ENCODE measurements around the gene SLC13A5.

The SLC13A5 gene

DNA sequence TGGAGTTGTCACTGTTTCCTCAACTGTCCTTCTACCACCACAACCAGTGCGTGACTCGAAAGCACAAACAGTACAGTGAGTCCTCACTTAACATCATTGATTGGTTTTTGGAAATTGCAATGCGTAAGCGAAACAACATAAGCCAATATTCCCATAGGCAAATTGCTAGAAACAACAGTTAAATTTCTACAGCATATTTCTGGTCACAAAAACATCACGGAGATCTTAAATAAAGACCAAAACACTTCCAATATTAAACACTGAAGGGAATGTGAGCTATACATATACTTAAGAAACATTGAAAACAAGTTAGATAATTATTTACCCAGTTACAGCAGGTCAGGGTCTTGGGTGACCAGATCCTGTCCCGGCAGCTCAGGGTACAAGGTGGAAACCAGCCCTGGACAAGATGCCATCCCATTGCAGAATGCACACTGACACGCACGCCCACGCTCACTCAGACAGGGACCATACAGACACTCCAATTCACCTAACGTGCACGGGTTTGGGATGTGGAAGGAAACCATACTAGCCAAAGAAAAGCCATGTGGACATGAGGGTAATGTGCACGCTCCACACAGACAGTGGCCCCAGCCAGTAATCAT, 4.7 kb downstream of the SLC13A5 start:
- no peak overlapping the region for H2AK5ac ChIP-seq (ENCODE audit: low read length)
- no peak overlapping the region for H2BK5ac ChIP-seq (ENCODE audit: low read length)
- no peak for DNase-seq
- no peaks in the 10 kb centered on the region for H3K79me1 ChIP-seq (ENCODE audit: low read length)
- no peak overlapping the region for H3K23ac ChIP-seq (ENCODE audit: low read length)
- no peak overlapping the region for H3K27ac ChIP-seq (ENCODE audit: low read depth, low read length)
- no peaks in the 10 kb centered on the region for H3K27me3 ChIP-seq (ENCODE audit: insufficient read depth, low read length, poor library complexity)
- H3K56ac ChIP-seq (ENCODE audit: low read length): no peak overlapping the region
- H3K4me1 ChIP-seq (ENCODE audit: control insufficient read depth, low read depth, low read length): no peaks in the 10 kb centered on the region
- H4K5ac ChIP-seq (ENCODE audit: low read length): no peak overlapping the region
- H3K4me2 ChIP-seq (ENCODE audit: low read length): no peak overlapping the region
- H3K79me2 ChIP-seq (ENCODE audit: control insufficient read depth, insufficient read depth, low read length): no peaks in the 10 kb centered on the region
- no peak overlapping the region for H2BK15ac ChIP-seq (replicated peaks; ENCODE audit: low read depth)
- no peak overlapping the region for H3K4me3 ChIP-seq (ENCODE audit: low read length)
- no peak overlapping the region for H3K4ac ChIP-seq (ENCODE audit: low read depth, low read length)
- WGBS (ENCODE audit: extremely low coverage, insufficient coverage, low lambda C conversion rate): no CpG with 5 or more reads among the region's 12 CpGs
- no peak overlapping the region for H3K18ac ChIP-seq (ENCODE audit: low read length)
- no peak overlapping the region for H3K9ac ChIP-seq (ENCODE audit: low read length)
- no peak overlapping the region for H4K8ac ChIP-seq (ENCODE audit: low read depth, low read length)
- no peak overlapping the region for H2BK120ac ChIP-seq (ENCODE audit: low read depth, low read length)
- H3K36me3 ChIP-seq (ENCODE audit: control insufficient read depth, insufficient read depth, low read length): no peaks in the 10 kb centered on the region

DNA sequence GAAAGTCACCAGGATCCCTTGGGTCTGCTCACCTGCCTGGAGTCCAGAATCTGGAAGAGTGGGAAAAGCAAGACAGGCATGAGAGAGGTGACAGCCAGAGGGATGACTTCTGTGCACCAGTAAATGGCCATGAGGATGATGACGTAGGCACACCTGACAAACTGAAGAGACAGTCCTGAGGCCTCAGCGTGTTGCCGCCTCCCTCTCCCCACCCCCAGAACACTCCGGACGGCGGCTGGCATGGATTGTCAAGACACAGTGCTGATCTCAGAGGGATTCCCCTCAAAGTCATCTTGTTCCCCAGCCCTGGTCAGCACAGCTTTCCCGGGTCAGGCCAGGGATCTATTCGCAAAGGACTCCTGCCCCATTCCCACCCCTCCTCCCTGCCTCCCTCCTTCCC, 6.2 kb downstream of the SLC13A5 start:
- H3K79me1 ChIP-seq (ENCODE audit: low read length): no peaks in the 10 kb centered on the region
- H4K5ac ChIP-seq (ENCODE audit: low read length): no peak overlapping the region
- no peak overlapping the region for H3K9ac ChIP-seq (ENCODE audit: low read length)
- no CpG with 5 or more reads among the region's 8 CpGs for WGBS (ENCODE audit: extremely low coverage, insufficient coverage, low lambda C conversion rate)
- no peak overlapping the region for H3K27ac ChIP-seq (ENCODE audit: low read depth, low read length)
- no peak overlapping the region for H3K18ac ChIP-seq (ENCODE audit: low read length)
- no peaks in the 10 kb centered on the region for H3K4me1 ChIP-seq (ENCODE audit: control insufficient read depth, low read depth, low read length)
- H2BK15ac ChIP-seq (replicated peaks; ENCODE audit: low read depth): no peak overlapping the region
- no peaks in the 10 kb centered on the region for H3K27me3 ChIP-seq (ENCODE audit: insufficient read depth, low read length, poor library complexity)
- H3K4me3 ChIP-seq (ENCODE audit: low read length): no peak overlapping the region
- no peaks in the 10 kb centered on the region for H3K36me3 ChIP-seq (ENCODE audit: control insufficient read depth, insufficient read depth, low read length)
- no peak overlapping the region for H3K56ac ChIP-seq (ENCODE audit: low read length)
- no peak overlapping the region for H2BK120ac ChIP-seq (ENCODE audit: low read depth, low read length)
- H3K79me2 ChIP-seq (ENCODE audit: control insufficient read depth, insufficient read depth, low read length): no peaks in the 10 kb centered on the region
- no peak overlapping the region for H2BK5ac ChIP-seq (ENCODE audit: low read length)
- no peak overlapping the region for H3K23ac ChIP-seq (ENCODE audit: low read length)
- H4K8ac ChIP-seq (ENCODE audit: low read depth, low read length): no peak overlapping the region
- H3K4me2 ChIP-seq (ENCODE audit: low read length): no peak overlapping the region
- no peak for DNase-seq
- no peak overlapping the region for H3K4ac ChIP-seq (ENCODE audit: low read depth, low read length)
- H2AK5ac ChIP-seq (ENCODE audit: low read length): no peak overlapping the region

DNA sequence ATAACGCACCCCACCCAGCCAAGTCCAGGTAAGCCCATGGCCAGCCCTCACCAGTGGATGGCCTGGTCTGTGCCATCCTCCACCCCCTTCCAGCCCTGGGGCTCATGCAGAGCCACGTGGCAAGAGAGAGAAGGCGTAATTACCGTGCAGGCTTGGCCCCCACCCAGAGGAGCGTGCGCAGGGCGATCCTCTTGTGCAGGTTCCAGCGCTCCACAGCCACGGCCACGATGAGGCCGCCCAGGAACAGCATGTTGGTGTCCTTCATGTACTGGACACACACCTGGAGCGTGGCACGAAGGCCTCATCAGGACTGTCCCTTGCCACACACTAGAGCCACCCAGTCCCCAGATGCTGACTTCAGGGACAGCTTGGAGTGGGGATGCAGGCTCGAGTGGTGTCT, 6.7 kb downstream of the SLC13A5 start:
- H3K56ac ChIP-seq (ENCODE audit: low read length): no peak overlapping the region
- H3K18ac ChIP-seq (ENCODE audit: low read length): no peak overlapping the region
- no peak overlapping the region for H2BK120ac ChIP-seq (ENCODE audit: low read depth, low read length)
- H4K5ac ChIP-seq (ENCODE audit: low read length): no peak overlapping the region
- no CpG with 5 or more reads among the region's 14 CpGs for WGBS (ENCODE audit: extremely low coverage, insufficient coverage, low lambda C conversion rate)
- H3K4me2 ChIP-seq (ENCODE audit: low read length): no peak overlapping the region
- no peak overlapping the region for H4K8ac ChIP-seq (ENCODE audit: low read depth, low read length)
- H2BK5ac ChIP-seq (ENCODE audit: low read length): no peak overlapping the region
- H3K23ac ChIP-seq (ENCODE audit: low read length): no peak overlapping the region
- no peak for DNase-seq
- no peak overlapping the region for H3K4me3 ChIP-seq (ENCODE audit: low read length)
- H3K9ac ChIP-seq (ENCODE audit: low read length): no peak overlapping the region
- no peak overlapping the region for H3K27ac ChIP-seq (ENCODE audit: low read depth, low read length)
- H3K4ac ChIP-seq (ENCODE audit: low read depth, low read length): no peak overlapping the region
- no peaks in the 10 kb centered on the region for H3K79me2 ChIP-seq (ENCODE audit: control insufficient read depth, insufficient read depth, low read length)
- no peaks in the 10 kb centered on the region for H3K27me3 ChIP-seq (ENCODE audit: insufficient read depth, low read length, poor library complexity)
- H2BK15ac ChIP-seq (replicated peaks; ENCODE audit: low read depth): no peak overlapping the region
- no peaks in the 10 kb centered on the region for H3K36me3 ChIP-seq (ENCODE audit: control insufficient read depth, insufficient read depth, low read length)
- no peaks in the 10 kb centered on the region for H3K4me1 ChIP-seq (ENCODE audit: control insufficient read depth, low read depth, low read length)
- no peaks in the 10 kb centered on the region for H3K79me1 ChIP-seq (ENCODE audit: low read length)
- H2AK5ac ChIP-seq (ENCODE audit: low read length): no peak overlapping the region

DNA sequence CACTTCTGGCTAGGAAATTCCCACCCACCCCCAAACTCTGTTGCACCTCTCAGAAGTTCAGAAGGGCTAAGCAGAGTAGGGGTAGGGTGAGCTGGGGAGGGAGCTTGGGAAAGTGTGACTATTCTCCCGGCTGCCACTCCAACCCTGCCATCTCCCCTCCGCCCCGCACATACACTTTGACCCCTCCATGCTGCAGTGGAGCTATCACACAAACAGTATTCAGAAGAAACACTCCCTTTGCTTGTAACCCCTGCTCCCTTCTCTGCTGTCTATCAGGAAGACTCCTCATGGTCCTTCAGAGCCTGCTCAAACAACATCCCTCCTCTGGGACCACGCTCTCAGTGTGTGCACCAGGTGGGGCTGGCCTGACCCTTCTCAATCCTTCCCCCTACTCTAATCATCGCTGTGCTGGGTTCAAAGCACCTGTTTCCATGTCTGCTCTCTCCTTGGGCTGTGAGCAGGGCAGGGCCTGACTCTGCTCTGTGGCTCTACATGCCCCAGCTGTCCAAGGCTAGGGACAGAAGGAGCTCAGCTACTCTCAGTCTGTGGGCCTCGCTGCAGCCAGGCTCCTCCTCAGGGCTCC, 8.6 kb downstream of the SLC13A5 start:
- H3K56ac ChIP-seq (ENCODE audit: low read length): no peak overlapping the region
- no peaks in the 10 kb centered on the region for H3K79me2 ChIP-seq (ENCODE audit: control insufficient read depth, insufficient read depth, low read length)
- no CpG with 5 or more reads among the region's 6 CpGs for WGBS (ENCODE audit: extremely low coverage, insufficient coverage, low lambda C conversion rate)
- H3K18ac ChIP-seq (ENCODE audit: low read length): no peak overlapping the region
- no peak overlapping the region for H3K23ac ChIP-seq (ENCODE audit: low read length)
- H2BK15ac ChIP-seq (replicated peaks; ENCODE audit: low read depth): no peak overlapping the region
- no peak overlapping the region for H2AK5ac ChIP-seq (ENCODE audit: low read length)
- H4K8ac ChIP-seq (ENCODE audit: low read depth, low read length): no peak overlapping the region
- no peak for DNase-seq
- no peaks in the 10 kb centered on the region for H3K79me1 ChIP-seq (ENCODE audit: low read length)
- no peaks in the 10 kb centered on the region for H3K4me1 ChIP-seq (ENCODE audit: control insufficient read depth, low read depth, low read length)
- H3K27me3 ChIP-seq (ENCODE audit: insufficient read depth, low read length, poor library complexity): no peaks in the 10 kb centered on the region
- H3K36me3 ChIP-seq (ENCODE audit: control insufficient read depth, insufficient read depth, low read length): no peaks in the 10 kb centered on the region
- no peak overlapping the region for H3K9ac ChIP-seq (ENCODE audit: low read length)
- H3K4ac ChIP-seq (ENCODE audit: low read depth, low read length): no peak overlapping the region
- H2BK120ac ChIP-seq (ENCODE audit: low read depth, low read length): no peak overlapping the region
- H4K5ac ChIP-seq (ENCODE audit: low read length): no peak overlapping the region
- H2BK5ac ChIP-seq (ENCODE audit: low read length): no peak overlapping the region
- no peak overlapping the region for H3K4me3 ChIP-seq (ENCODE audit: low read length)
- no peak overlapping the region for H3K4me2 ChIP-seq (ENCODE audit: low read length)
- H3K27ac ChIP-seq (ENCODE audit: low read depth, low read length): no peak overlapping the region

DNA sequence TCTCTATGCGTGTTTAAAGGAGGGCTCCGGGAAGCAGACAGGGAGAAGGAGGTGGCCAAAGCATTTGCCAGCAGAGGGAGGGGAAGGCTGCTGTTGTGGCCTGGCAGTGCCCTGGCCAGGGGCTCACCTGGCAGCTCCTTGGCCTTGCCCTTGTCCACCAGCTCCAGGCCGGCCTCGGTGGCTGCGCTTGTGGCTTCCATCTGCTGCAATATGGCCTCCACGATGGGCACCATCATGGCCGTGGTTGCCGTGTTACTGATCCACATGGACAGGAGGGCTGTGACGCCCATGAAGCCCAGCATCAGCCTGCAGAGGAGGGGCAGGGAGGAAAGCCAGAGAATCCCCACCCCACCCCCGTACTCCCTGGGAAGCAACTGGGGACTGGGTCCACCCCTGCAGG, 9.4 kb downstream of the SLC13A5 start:
- no CpG with 5 or more reads among the region's 10 CpGs for WGBS (ENCODE audit: extremely low coverage, insufficient coverage, low lambda C conversion rate)
- H3K56ac ChIP-seq (ENCODE audit: low read length): no peak overlapping the region
- H2BK15ac ChIP-seq (replicated peaks; ENCODE audit: low read depth): no peak overlapping the region
- H3K79me2 ChIP-seq (ENCODE audit: control insufficient read depth, insufficient read depth, low read length): no peaks in the 10 kb centered on the region
- H3K27ac ChIP-seq (ENCODE audit: low read depth, low read length): no peak overlapping the region
- DNase-seq: no peak
- H3K4me2 ChIP-seq (ENCODE audit: low read length): no peak overlapping the region
- no peaks in the 10 kb centered on the region for H3K4me1 ChIP-seq (ENCODE audit: control insufficient read depth, low read depth, low read length)
- H3K79me1 ChIP-seq (ENCODE audit: low read length): no peaks in the 10 kb centered on the region
- no peak overlapping the region for H3K9ac ChIP-seq (ENCODE audit: low read length)
- H3K4me3 ChIP-seq (ENCODE audit: low read length): no peak overlapping the region
- H2AK5ac ChIP-seq (ENCODE audit: low read length): no peak overlapping the region
- H3K36me3 ChIP-seq (ENCODE audit: control insufficient read depth, insufficient read depth, low read length): no peaks in the 10 kb centered on the region
- H4K8ac ChIP-seq (ENCODE audit: low read depth, low read length): no peak overlapping the region
- no peak overlapping the region for H2BK120ac ChIP-seq (ENCODE audit: low read depth, low read length)
- no peak overlapping the region for H3K18ac ChIP-seq (ENCODE audit: low read length)
- H3K4ac ChIP-seq (ENCODE audit: low read depth, low read length): no peak overlapping the region
- H3K23ac ChIP-seq (ENCODE audit: low read length): no peak overlapping the region
- no peak overlapping the region for H4K5ac ChIP-seq (ENCODE audit: low read length)
- no peak overlapping the region for H2BK5ac ChIP-seq (ENCODE audit: low read length)
- H3K27me3 ChIP-seq (ENCODE audit: insufficient read depth, low read length, poor library complexity): no peaks in the 10 kb centered on the region

Data from mesendoderm (in vitro differentiated cells).